CD14-positive monocyte (primary cell): Measurements from ENCODE around the gene SLC38A8. TPM values are rescaled to one million over a fixed set of nuclear protein-coding genes. Genes with fewer than 3 reads are reported as not detected.

Experiments used
- DNase-seq, 3 donors: peaks; one replicate each; pipeline ENCODE4 v3.0.0-alpha.2; 2011 to 2022
- H2AFZ ChIP-seq: 2 replicates; pipeline ENCODE4 v1.6.0; 2012; ENCODE audit warnings: mild to moderate bottlenecking, low read depth, low read length, inconsistent platforms; ENCODE audit not compliant: insufficient read depth, poor library complexity, severe bottlenecking
- H3K27ac ChIP-seq, 2 donors: 1 replicate in 1 of 2; 2 replicates in 1 of 2; pipeline ENCODE4 v1.5.1; 2012 to 2013; ENCODE audit warnings: low read length in 2 of 2, control low read depth in 1 of 2, inconsistent platforms in 1 of 2, low read depth in 1 of 2, mild to moderate bottlenecking in 1 of 2
- H3K27me3 ChIP-seq, 2 donors: one replicate each; pipeline versions ENCODE4 v1.6.0 to v1.6.1; 2011 to 2013; ENCODE audit warnings: low read length in 2 of 2; ENCODE audit not compliant: control insufficient read depth in 2 of 2, insufficient read depth in 2 of 2
- H3K36me3 ChIP-seq, 2 donors: replicated peaks in 1 of 2; 1 replicate in 1 of 2; 2 replicates in 1 of 2; pipeline versions ENCODE4 v1.5.1 to v1.6.1; 2012 to 2013; ENCODE audit warnings: low read length in 2 of 2, control low read depth in 1 of 2, inconsistent platforms in 1 of 2, mild to moderate bottlenecking in 1 of 2; ENCODE audit not compliant: insufficient read depth in 2 of 2, control insufficient read depth in 1 of 2
- H3K4me1 ChIP-seq, 2 donors: 1 replicate in 1 of 2; 2 replicates in 1 of 2; pipeline versions ENCODE4 v1.5.1 to v1.6.1; 2012 to 2013; ENCODE audit warnings: low read length in 2 of 2, control low read depth in 1 of 2, inconsistent platforms in 1 of 2, mild to moderate bottlenecking in 1 of 2, moderate library complexity in 1 of 2; ENCODE audit not compliant: insufficient read depth in 2 of 2, control insufficient read depth in 1 of 2
- H3K4me2 ChIP-seq: replicated peaks from 2 replicates; pipeline ENCODE3; 2012; ENCODE audit warnings: low read length, moderate library complexity, mild to moderate bottlenecking; ENCODE audit not compliant: poor library complexity, severe bottlenecking; ENCODE audit errors: extremely low read depth
- H3K4me3 ChIP-seq, 3 experiments: fragments of 200-600 bp in 1 of 3; sonication (generic) in 1 of 3; replicated peaks in 1 of 3; 1 replicate in 2 of 3; 2 replicates in 1 of 3; pipeline ENCODE4 v1.5.1; 2011 to 2013; ENCODE audit warnings: low read length in 3 of 3, mild to moderate bottlenecking in 3 of 3, control low read depth in 2 of 3, low read depth in 2 of 3, inconsistent platforms in 1 of 3, moderate library complexity in 1 of 3
- H3K79me2 ChIP-seq: 2 replicates; pipeline ENCODE4 v1.6.0; 2012; ENCODE audit warnings: mild to moderate bottlenecking, control low read depth, inconsistent platforms, low read length, moderate library complexity; ENCODE audit not compliant: insufficient read depth
- H3K9ac ChIP-seq: 2 replicates; pipeline ENCODE4 v1.6.0; 2017; ENCODE audit warnings: low read length, mild to moderate bottlenecking; ENCODE audit not compliant: insufficient read depth, poor library complexity, severe bottlenecking
- H3K9me3 ChIP-seq, 2 donors: replicated peaks in 1 of 2; 1 replicate in 1 of 2; 2 replicates in 1 of 2; pipeline versions ENCODE4 v1.5.1 to v1.6.1; 2012 to 2013; ENCODE audit warnings: low read length in 2 of 2, control low read depth in 1 of 2; ENCODE audit not compliant: control insufficient read depth in 1 of 2, insufficient read depth in 1 of 2
- H4K20me1 ChIP-seq: 2 replicates; pipeline ENCODE4 v1.6.0; 2012; ENCODE audit warnings: mild to moderate bottlenecking, low read length, control low read depth, moderate library complexity; ENCODE audit not compliant: insufficient read depth
- H3K27ac Mint-ChIP-seq, 7 donors: one replicate each; pipeline ENCODE4 v1.8.0; 2020; ENCODE audit warnings: mild to moderate bottlenecking in 7 of 7, mixed read lengths in 7 of 7, moderate library complexity in 6 of 7, inconsistent platforms in 2 of 7
- H3K27me3 Mint-ChIP-seq, 3 donors: one replicate each; pipeline ENCODE4 v1.8.0; 2021 to 2022; ENCODE audit warnings: low read depth in 3 of 3, mild to moderate bottlenecking in 3 of 3, mixed read lengths in 3 of 3, moderate library complexity in 3 of 3, inconsistent platforms in 1 of 3
- H3K36me3 Mint-ChIP-seq, 2 donors: one replicate each; pipeline ENCODE4 v1.8.0; 2020; ENCODE audit warnings: mixed read lengths in 2 of 2, inconsistent platforms in 1 of 2, mild to moderate bottlenecking in 1 of 2
- H3K4me1 Mint-ChIP-seq: one replicate; pipeline ENCODE4 v1.8.0; 2020; ENCODE audit warnings: mild to moderate bottlenecking, mixed read lengths
- H3K4me3 Mint-ChIP-seq, 2 donors: one replicate each; pipeline ENCODE4 v1.8.0; 2020; ENCODE audit warnings: mild to moderate bottlenecking in 2 of 2, mixed read lengths in 2 of 2, moderate library complexity in 1 of 2
- H3K9me3 Mint-ChIP-seq, 7 donors: one replicate each; pipeline ENCODE4 v1.8.0; 2020 to 2022; ENCODE audit warnings: mixed read lengths in 7 of 7, mild to moderate bottlenecking in 6 of 7, moderate library complexity in 6 of 7, inconsistent platforms in 2 of 7
- CTCF ChIP-seq: fragments of 200-600 bp; IDR thresholded peaks from one replicate; pipeline ENCODE4 v1.8.0; 2022; ENCODE audit warnings: antibody characterized with exemption, mild to moderate bottlenecking
- WGBS: methylation state at CpG from one replicate; pipeline ENCODE4 v1.1.5; 2013; ENCODE audit warnings: missing lambda C conversion rate; ENCODE audit not compliant: insufficient coverage; 5-methylcytosine and 5-hydroxymethylcytosine counted together
- intact Hi-C, 2 donors: fragments of 100-400 bp; cut with micrococcal nuclease; formaldehyde crosslinking; loops; one replicate each; pipeline versions ENCODE4 v1.15.0 to v1.15.1; 2023
- polyA plus RNA-seq, 3 donors: library from polyadenylated mRNA; depleted of rRNA in 1 of 3; unstranded in 2 of 3; stranded (reverse) in 1 of 3; fragments of 300-500 nt in 2 of 3; fragments of >200 nt in 1 of 3; fragmentation: Illumina TruSeq in 2 of 3; gene quantifications; 1 replicate in 2 of 3; 2 replicates in 1 of 3; pipeline ENCODE4 v1.2.3, GENCODE V29; 2012 to 2021

The SLC38A8 gene
- polyA plus RNA-seq, 3 donors, result not detected

- intact Hi-C loops, result loop anchor here in 1 of 2 donors (5.0 to 10.0 kb wide), 2 partner anchors 222 to 539 kb away; partner anchors contain the start of genes MEAK7 and TAF1C
Observed at GRCh38 chr16:83965444-83966152, 77.0 kb downstream of the SLC38A8 start.

More at GRCh38 chr16:83965444-83966152, 77.0 kb downstream of the SLC38A8 start:
- no peak for TF ChIP-seq CTCF
- Mint-ChIP-seq H3K27me3 (peaks cover 17 to 36% (median 26%) of the 10 kb centered on the region in 3 donors), H3K36me3 (peaks cover 17 to 36% of the 10 kb centered on the region in 2 donors), H3K4me1 (peaks cover 2% of the 10 kb centered on the region), H3K27ac (no peak overlapping the region), H3K4me3 (no peak overlapping the region), H3K9me3 (peaks cover 0 to 12% (median 5%) of the 10 kb centered on the region in 7 donors)
- DNase-seq, result no peak
- no peaks in the 10 kb centered on the region for H4K20me1 ChIP-seq
- no peak overlapping the region for H3K4me2 ChIP-seq
- H3K4me3 ChIP-seq, result no peak overlapping the region
- WGBS, result 97% methylated on average over 31 of the region's 36 CpGs
- peaks cover 6 to 19% of the 10 kb centered on the region in 2 donors for H3K27me3 ChIP-seq
- no peak overlapping the region for H3K9ac ChIP-seq
- peaks cover 0 to 2% of the 10 kb centered on the region in 2 donors for H3K36me3 ChIP-seq
- H3K4me1 ChIP-seq, result no peaks in the 10 kb centered on the region
- no peak overlapping the region for H2AFZ ChIP-seq
- peaks cover 0 to 4% of the 10 kb centered on the region in 2 donors for H3K9me3 ChIP-seq
- H3K27ac ChIP-seq, result no peak overlapping the region
- no peaks in the 10 kb centered on the region for H3K79me2 ChIP-seq
